PC-9 (cell line): ENCODE data around the gene GGTLC2. TPM values are rescaled to one million over a fixed set of nuclear protein-coding genes. Genes with fewer than 3 reads are reported as not detected.

Experiments
- BruUV-seq: library from RNA; stranded (reverse); fragments of 400-500 nt; replicated peaks from 2 replicates; lab custom pipeline; 2021; lab: Mats Ljungman, UMichigan
- CTCF ChIA-PET: fragments of 300-600 bp; sonication (Branson Sonifier 250); formaldehyde crosslinking; loops from one replicate; lab custom pipeline; 2022; ENCODE audit warnings: antibody characterized with exemption; lab: Charles Lee
- POLR2A ChIA-PET: fragments of 300-600 bp; sonication (Branson Sonifier 250); formaldehyde crosslinking; loops from one replicate; lab custom pipeline; 2022; ENCODE audit warnings: antibody characterized with exemption; ENCODE audit not compliant: unreplicated experiment; lab: Charles Lee
- DNase-seq, 2 experiments: peaks; one replicate each; pipeline versions ENCODE4 v3.0.0 to v3.0.0-alpha.2; 2015 to 2022; ENCODE audit warnings: mixed read lengths in 1 of 2
- H2AFZ ChIP-seq: fragments of 200-600 bp; sonication (generic); 2 replicates; pipeline ENCODE4 v1.8.1; 2017; ENCODE audit warnings: antibody characterized with exemption
- H3F3A ChIP-seq: fragments of 200-600 bp; sonication (generic); 2 replicates; pipeline ENCODE4 v1.8.1; 2017; ENCODE audit warnings: antibody characterized with exemption, mild to moderate bottlenecking, low read depth; ENCODE audit not compliant: insufficient read depth
- H3K27ac ChIP-seq: fragments of 200-600 bp; sonication (generic); 2 replicates; pipeline ENCODE4 v1.6.1; 2016; ENCODE audit warnings: mixed run types
- H3K27me3 ChIP-seq: fragments of 200-600 bp; sonication (generic); 2 replicates; pipeline ENCODE4 v1.6.1; 2016; ENCODE audit warnings: low read depth, mixed run types; ENCODE audit not compliant: insufficient read depth
- H3K36me3 ChIP-seq: fragments of 200-600 bp; sonication (generic); 2 replicates; pipeline ENCODE4 v1.6.1; 2016; ENCODE audit warnings: low read depth, mixed run types
- H3K4me1 ChIP-seq: fragments of 200-600 bp; sonication (generic); replicated peaks from 2 replicates; pipeline ENCODE4 v1.6.1; 2016; ENCODE audit warnings: mixed run types; ENCODE audit not compliant: insufficient read depth
- H3K4me2 ChIP-seq: fragments of 200-600 bp; sonication (generic); 2 replicates; pipeline ENCODE4 v1.6.1; 2017; ENCODE audit warnings: mixed run types
- H3K4me3 ChIP-seq: fragments of 200-600 bp; sonication (generic); 2 replicates; pipeline ENCODE4 v1.6.1; 2016; ENCODE audit warnings: mixed run types
- H3K79me2 ChIP-seq: fragments of 200-600 bp; sonication (generic); 2 replicates; pipeline ENCODE4 v1.6.1; 2017; ENCODE audit warnings: low read depth, mixed run types
- H3K9me2 ChIP-seq: fragments of 200-600 bp; sonication (generic); 2 replicates; pipeline ENCODE4 v1.8.1; 2017; ENCODE audit warnings: mild to moderate bottlenecking; ENCODE audit not compliant: insufficient read depth
- H3K9me3 ChIP-seq: fragments of 200-600 bp; sonication (generic); 2 replicates; pipeline ENCODE4 v1.8.1; 2016; ENCODE audit warnings: low read depth; ENCODE audit not compliant: insufficient read depth
- H4K20me1 ChIP-seq: fragments of 200-600 bp; sonication (generic); 2 replicates; pipeline ENCODE4 v1.8.1; 2017; ENCODE audit not compliant: insufficient read depth
- CTCF ChIP-seq: fragments of 200-600 bp; sonication (generic); conservative IDR thresholded peaks from 2 replicates; pipeline ENCODE4 v1.6.1; 2017; ENCODE audit warnings: mixed run types, antibody characterized with exemption, mild to moderate bottlenecking, moderate library complexity
- EZH2 ChIP-seq: fragments of 200-600 bp; sonication (generic); IDR thresholded peaks from 2 replicates; pipeline ENCODE4 v1.8.0; 2017; ENCODE audit warnings: antibody characterized with exemption, low read depth
- intact Hi-C: fragments of 100-400 bp; cut with micrococcal nuclease; formaldehyde crosslinking; loops from one replicate; pipeline ENCODE4 v1.10.0; 2022; ENCODE audit not compliant: unreplicated experiment
- total RNA-seq: library from RNA; stranded (reverse); gene quantifications from 2 replicates; pipeline ENCODE4 v1.2.3, GENCODE V29; 2021

Gene GGTLC2
- total RNA-seq, 1 experiment from 2014 or later = not detected

- Histone ChIP-seq H3K36me3 (no peaks in the 10 kb centered on the region), H2AFZ (no peak overlapping the region), H3K27ac (no peak overlapping the region), H3K4me3 (no peak overlapping the region), H4K20me1 (no peaks in the 10 kb centered on the region), H3K27me3 (peaks cover 7% of the 10 kb centered on the region; the same call in 1 of the 2 replicates), H3K9me2 (no peaks in the 10 kb centered on the region), H3K4me1 (no peaks in the 10 kb centered on the region), H3K79me2 (no peaks in the 10 kb centered on the region), H3K9me3 (no peaks in the 10 kb centered on the region), H3F3A (no peaks in the 10 kb centered on the region), H3K4me2 (no peak overlapping the region)
- TF ChIP-seq CTCF (no peak), EZH2 (no peak)
- CTCF ChIA-PET = no interaction called here
- POLR2A ChIA-PET = no interaction called here
- no TSS peak for BruUV-seq
- intact Hi-C loops = no loop called here
- no peak for DNase-seq
Observed at GRCh38 chr22:22612516-22612915, 31.9 kb upstream of the GGTLC2 start.

GRCh38 chr22:22614065-22614464, 30.3 kb upstream of the GGTLC2 start:
- DNase-seq = no peak
- H3F3A ChIP-seq = no peaks in the 10 kb centered on the region
- ChIA-PET POLR2A (no interaction called here), CTCF (no interaction called here)
- H3K4me2 ChIP-seq = no peak overlapping the region
- H3K4me1 ChIP-seq = no peaks in the 10 kb centered on the region
- no peak overlapping the region for H2AFZ ChIP-seq
- TF ChIP-seq CTCF (no peak), EZH2 (no peak)
- H3K27ac ChIP-seq = no peak overlapping the region
- no peaks in the 10 kb centered on the region for H3K36me3 ChIP-seq
- no peaks in the 10 kb centered on the region for H3K9me3 ChIP-seq
- H4K20me1 ChIP-seq = no peaks in the 10 kb centered on the region
- peaks cover 7% of the 10 kb centered on the region; the same call in 1 of the 2 replicates for H3K27me3 ChIP-seq
- BruUV-seq = no TSS peak
- no peaks in the 10 kb centered on the region for H3K9me2 ChIP-seq
- H3K4me3 ChIP-seq = no peak overlapping the region
- intact Hi-C loops = no loop called here
- H3K79me2 ChIP-seq = no peaks in the 10 kb centered on the region

GRCh38 chr22:22616636-22617035, 27.8 kb upstream of the GGTLC2 start:
- DNase-seq = no peak
- CTCF ChIA-PET = no interaction called here
- H3K36me3 ChIP-seq = no peaks in the 10 kb centered on the region

More at GRCh38 chr22:22616636-22617035, 27.8 kb upstream of the GGTLC2 start:
- no peaks in the 10 kb centered on the region for H4K20me1 ChIP-seq
- POLR2A ChIA-PET = no interaction called here
- no peaks in the 10 kb centered on the region for H3K9me2 ChIP-seq
- no TSS peak for BruUV-seq
- H3K27me3 ChIP-seq = peaks cover 7% of the 10 kb centered on the region; the same call in 1 of the 2 replicates
- H3K4me1 ChIP-seq = no peaks in the 10 kb centered on the region
- H3F3A ChIP-seq = no peaks in the 10 kb centered on the region
- no peak overlapping the region for H3K27ac ChIP-seq
- H3K79me2 ChIP-seq = no peaks in the 10 kb centered on the region
- no peaks in the 10 kb centered on the region for H3K9me3 ChIP-seq
- TF ChIP-seq EZH2 = no peak
- no peak for TF ChIP-seq CTCF
- no peak overlapping the region for H3K4me3 ChIP-seq
- H3K4me2 ChIP-seq = no peak overlapping the region
- H2AFZ ChIP-seq = no peak overlapping the region
- intact Hi-C loops = no loop called here
